WTC11 (cell line): Measurements from ENCODE around the gene SERPINB12. TPM values are rescaled to one million over a fixed set of nuclear protein-coding genes. Genes with fewer than 3 reads are reported as not detected.

Experiments used
- ATAC-seq: fragments of 200-7000 bp; cut with Tn5 transposase; 2 replicates; pipeline ENCODE4 v1.10.0; 2021; ENCODE audit warnings: mild to moderate bottlenecking, moderate library complexity
- CTCF ChIA-PET: fragments of 300-600 bp; sonication (Branson Sonifier 250); formaldehyde crosslinking; loops from one replicate; lab custom pipeline; 2021; ENCODE audit warnings: antibody characterized with exemption; lab: Charles Lee
- POLR2A ChIA-PET: fragments of 350-600 bp; sonication (Branson Sonifier 250); formaldehyde crosslinking; loops from one replicate; lab custom pipeline; 2021; ENCODE audit warnings: antibody characterized with exemption; lab: Charles Lee
- DNase-seq: peaks from one replicate; pipeline ENCODE4 v3.0.0; 2021; ENCODE audit warnings: low spot score
- H3K27ac Mint-ChIP-seq: 2 replicates; pipeline ENCODE4 v1.8.0; 2021; ENCODE audit warnings: mixed read lengths
- H3K27me3 Mint-ChIP-seq: 2 replicates; pipeline ENCODE4 v1.8.0; 2021; ENCODE audit warnings: low read depth, mild to moderate bottlenecking, moderate library complexity, mixed read lengths
- H3K36me3 Mint-ChIP-seq: 2 replicates; pipeline ENCODE4 v1.8.0; 2021; ENCODE audit warnings: mixed read lengths
- H3K4me1 Mint-ChIP-seq: 2 replicates; pipeline ENCODE4 v1.8.0; 2022; ENCODE audit warnings: mixed read lengths
- H3K4me3 Mint-ChIP-seq: 2 replicates; pipeline ENCODE4 v1.8.0; 2021; ENCODE audit warnings: mild to moderate bottlenecking, moderate library complexity, mixed read lengths
- H3K9me3 Mint-ChIP-seq: 2 replicates; pipeline ENCODE4 v1.8.0; 2021; ENCODE audit warnings: mixed read lengths
- ATF6 ChIP-seq: sonication (generic); formaldehyde crosslinking; IDR thresholded peaks from 2 replicates; pipeline ENCODE4 v1.8.1; 2023; ENCODE audit warnings: mild to moderate bottlenecking, missing genetic modification reagents
- CTCF ChIP-seq: fragments of 200-600 bp; IDR thresholded peaks from 2 replicates; pipeline ENCODE4 v1.8.0; 2022; ENCODE audit warnings: antibody characterized with exemption
- EMX1 ChIP-seq: fragments of 250-450 bp; sonication (Bioruptor Pico); IDR thresholded peaks from 2 replicates; pipeline ENCODE4 v1.8.0; 2021; ENCODE audit warnings: mild to moderate bottlenecking
- ETV6 ChIP-seq: sonication (generic); formaldehyde crosslinking; IDR thresholded peaks from 2 replicates; pipeline ENCODE4 v1.8.1; 2022; ENCODE audit warnings: mild to moderate bottlenecking, missing genetic modification reagents
- GABPB1 ChIP-seq: sonication (generic); formaldehyde crosslinking; IDR thresholded peaks from 2 replicates; pipeline ENCODE4 v1.8.1; 2023; ENCODE audit warnings: mild to moderate bottlenecking, missing genetic modification reagents
- GTF2I ChIP-seq: fragments of 250-450 bp; sonication (Bioruptor Pico); conservative IDR thresholded peaks from 2 replicates; pipeline ENCODE4 v1.4.0; 2021; ENCODE audit warnings: mild to moderate bottlenecking
- IRF1 ChIP-seq: sonication (generic); formaldehyde crosslinking; IDR thresholded peaks from 2 replicates; pipeline ENCODE4 v1.8.0; 2023; ENCODE audit warnings: missing genetic modification reagents
- NR3C1 ChIP-seq: sonication (generic); formaldehyde crosslinking; conservative IDR thresholded peaks from 2 replicates; pipeline ENCODE4 v1.8.1; 2023; ENCODE audit warnings: low read depth, mild to moderate bottlenecking, missing genetic modification reagents
- OVOL2 ChIP-seq: fragments of 250-450 bp; sonication (Bioruptor Pico); IDR thresholded peaks from 2 replicates; pipeline ENCODE4 v1.9.0; 2021; ENCODE audit warnings: mild to moderate bottlenecking, borderline replicate concordance
- PRDM15 ChIP-seq: sonication (generic); formaldehyde crosslinking; IDR thresholded peaks from 2 replicates; pipeline ENCODE4 v1.8.0; 2022; ENCODE audit warnings: missing genetic modification reagents
- RELA ChIP-seq: sonication (generic); formaldehyde crosslinking; IDR thresholded peaks from 2 replicates; pipeline ENCODE4 v1.8.1; 2022; ENCODE audit warnings: missing genetic modification reagents, mild to moderate bottlenecking, borderline replicate concordance
- SMAD3 ChIP-seq: sonication (generic); formaldehyde crosslinking; IDR thresholded peaks from 2 replicates; pipeline ENCODE4 v1.8.0; 2022; ENCODE audit warnings: missing genetic modification reagents, mild to moderate bottlenecking, borderline replicate concordance
- TP53 ChIP-seq: sonication (generic); formaldehyde crosslinking; IDR thresholded peaks from 2 replicates; pipeline ENCODE4 v1.8.1; 2023; ENCODE audit warnings: mild to moderate bottlenecking, missing genetic modification reagents
- ZNF232 ChIP-seq: sonication (generic); formaldehyde crosslinking; IDR thresholded peaks from 2 replicates; pipeline ENCODE4 v1.8.0; 2022; ENCODE audit warnings: mild to moderate bottlenecking, missing genetic modification reagents
- ZNF423 ChIP-seq: fragments of 250-450 bp; sonication (Bioruptor Pico); IDR thresholded peaks from 2 replicates; pipeline ENCODE4 v2.1.2; 2022; ENCODE audit warnings: mild to moderate bottlenecking, moderate library complexity
- ZNF512 ChIP-seq: sonication (generic); formaldehyde crosslinking; IDR thresholded peaks from 2 replicates; pipeline ENCODE4 v1.8.1; 2022; ENCODE audit warnings: missing genetic modification reagents, borderline replicate concordance
- total RNA-seq: library from RNA; stranded (reverse); gene quantifications from 3 replicates; pipeline ENCODE4 v1.2.3, GENCODE V29; 2021

SERPINB12 gene
- total RNA-seq, 1 experiment from 2014 or later, result not detected

- no peak for TF ChIP-seq PRDM15 (CRISPR knock-in tag)
- TF ChIP-seq, all 79 proteins: peak for 0
Measured at GRCh38 chr18:63514888-63515678, 27.1 kb upstream of the SERPINB12 start (continued).

DNA sequence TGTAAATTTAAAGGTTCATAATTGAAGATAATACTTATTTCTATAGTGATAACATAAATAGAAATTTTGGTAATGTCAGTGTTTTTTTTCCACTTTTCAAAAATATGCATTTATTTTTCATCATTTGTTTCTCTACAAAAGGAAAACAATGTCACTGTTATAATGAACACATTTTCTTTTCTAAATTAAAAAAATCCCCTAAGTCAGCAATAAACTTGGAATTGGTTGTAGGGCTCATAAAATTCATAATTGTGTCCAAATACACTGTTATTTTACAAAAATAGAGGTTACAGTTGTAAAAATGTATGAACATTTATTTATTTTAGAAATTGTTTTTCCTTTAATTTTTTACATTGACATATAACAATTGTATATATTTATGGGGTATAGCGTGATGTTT, 26.4 kb upstream of the SERPINB12 start:
- no peak for DNase-seq
- Mint-ChIP-seq H3K27ac (no peak overlapping the region), H3K4me1 (peaks cover 46% of the 10 kb centered on the region), H3K4me3 (no peak overlapping the region), H3K36me3 (no peaks in the 10 kb centered on the region), H3K27me3 (no peaks in the 10 kb centered on the region), H3K9me3 (no peaks in the 10 kb centered on the region)
- ChIA-PET CTCF (interaction anchor here (1.0 to 7.2 kb wide), 2 partner anchors 62 to 226 kb away, joined by 4 to 100 read pairs; no protein-coding TSS in a partner anchor), POLR2A (no interaction called here)
- TF ChIP-seq TP53 (CRISPR knock-in tag) (no peak), GABPB1 (CRISPR knock-in tag) (no peak), GTF2I (no peak)
- ATAC-seq, result no peak

- H3K36me3 Mint-ChIP-seq, result no peaks in the 10 kb centered on the region
- no peak overlapping the region for H3K4me3 Mint-ChIP-seq
- TF ChIP-seq CTCF (peak; percentile 69), ZNF512 (CRISPR knock-in tag) (no peak), ZNF423 (CRISPR knock-in tag) (no peak)
- no peak overlapping the region for H3K27ac Mint-ChIP-seq
- no peaks in the 10 kb centered on the region for H3K27me3 Mint-ChIP-seq
- H3K4me1 Mint-ChIP-seq, result peaks cover 29% of the 10 kb centered on the region
- POLR2A ChIA-PET, result no interaction called here
- DNase-seq (peak; percentile 66), ATAC-seq (peak; percentile 90)
- no peaks in the 10 kb centered on the region for H3K9me3 Mint-ChIP-seq
- CTCF ChIA-PET, result interaction anchor here (0.6 to 7.2 kb wide), 14 partner anchors 9 to 418 kb away, joined by 3 to 100 read pairs (median 4); no protein-coding TSS in a partner anchor
Measured at GRCh38 chr18:63518178-63519012, 23.8 kb upstream of the SERPINB12 start.

- CTCF ChIA-PET, result interaction anchor here (1.8 kb wide), 1 partner anchor 9 kb away, joined by 6 read pairs; no protein-coding TSS in a partner anchor
- POLR2A ChIA-PET, result no interaction called here
- H3K27ac Mint-ChIP-seq, result no peak overlapping the region
- TF ChIP-seq IRF1 (CRISPR knock-in tag), result no peak
- TF ChIP-seq ATF6, result no peak
- TF ChIP-seq RELA (CRISPR knock-in tag), result no peak
- TF ChIP-seq ZNF232 (CRISPR knock-in tag), result no peak
- no peak for TF ChIP-seq SMAD3
- no peak for TF ChIP-seq NR3C1 (CRISPR knock-in tag)
- no peak for TF ChIP-seq EMX1 (CRISPR knock-in tag)
- TF ChIP-seq ETV6 (CRISPR knock-in tag), result no peak
- TF ChIP-seq OVOL2 (CRISPR knock-in tag), result no peak
Measured at GRCh38 chr18:63520053-63520685, 22.0 kb upstream of the SERPINB12 start.

More at GRCh38 chr18:63520053-63520685, 22.0 kb upstream of the SERPINB12 start:
- DNase-seq (no peak), ATAC-seq (no peak)
- no peaks in the 10 kb centered on the region for H3K27me3 Mint-ChIP-seq
- H3K9me3 Mint-ChIP-seq, result no peaks in the 10 kb centered on the region
- H3K4me3 Mint-ChIP-seq, result no peak overlapping the region
- H3K36me3 Mint-ChIP-seq, result no peaks in the 10 kb centered on the region
- peaks cover 18% of the 10 kb centered on the region for H3K4me1 Mint-ChIP-seq
